ENCODE data around the gene SLC5A12.

DNA sequence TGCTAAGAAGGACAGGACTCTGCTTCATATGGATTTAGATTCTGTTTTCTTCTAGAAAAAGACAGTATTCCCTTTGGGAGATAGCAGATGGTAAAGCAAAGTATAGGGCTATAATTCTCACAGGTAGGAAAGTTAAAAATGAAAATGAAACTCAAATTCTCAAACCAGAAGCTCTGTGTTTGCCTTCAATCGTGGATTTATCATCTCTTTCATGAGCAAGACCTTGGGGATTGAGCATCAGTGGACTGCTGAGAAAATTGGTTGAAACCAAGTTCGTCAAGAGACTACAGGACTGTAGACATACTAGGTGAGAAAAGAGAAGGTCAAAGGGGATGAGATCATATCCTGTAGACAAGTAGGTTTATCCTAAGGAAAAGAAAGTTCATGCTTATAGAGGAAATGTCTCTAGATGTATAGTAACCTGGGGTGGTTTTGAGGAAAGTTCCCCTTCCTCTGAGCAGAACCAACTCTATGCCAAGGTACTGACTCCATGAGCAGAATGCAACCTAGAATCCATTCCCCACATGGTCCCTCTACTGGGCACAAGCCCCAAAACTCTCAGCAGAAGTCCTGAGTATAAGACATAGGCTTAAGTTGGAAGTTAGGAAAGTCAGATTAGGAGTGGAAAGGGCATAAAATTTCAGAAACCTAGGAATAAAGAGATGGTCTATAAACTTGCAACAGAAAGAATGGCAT is 46.5 kb downstream of the SLC5A12 start:
- no peak for TF ChIP-seq POLR2A (IDR thresholded peaks at IDR 0.05; ENCODE audit: extremely low read depth, insufficient read length)
- TF ChIP-seq, protein P1, sequence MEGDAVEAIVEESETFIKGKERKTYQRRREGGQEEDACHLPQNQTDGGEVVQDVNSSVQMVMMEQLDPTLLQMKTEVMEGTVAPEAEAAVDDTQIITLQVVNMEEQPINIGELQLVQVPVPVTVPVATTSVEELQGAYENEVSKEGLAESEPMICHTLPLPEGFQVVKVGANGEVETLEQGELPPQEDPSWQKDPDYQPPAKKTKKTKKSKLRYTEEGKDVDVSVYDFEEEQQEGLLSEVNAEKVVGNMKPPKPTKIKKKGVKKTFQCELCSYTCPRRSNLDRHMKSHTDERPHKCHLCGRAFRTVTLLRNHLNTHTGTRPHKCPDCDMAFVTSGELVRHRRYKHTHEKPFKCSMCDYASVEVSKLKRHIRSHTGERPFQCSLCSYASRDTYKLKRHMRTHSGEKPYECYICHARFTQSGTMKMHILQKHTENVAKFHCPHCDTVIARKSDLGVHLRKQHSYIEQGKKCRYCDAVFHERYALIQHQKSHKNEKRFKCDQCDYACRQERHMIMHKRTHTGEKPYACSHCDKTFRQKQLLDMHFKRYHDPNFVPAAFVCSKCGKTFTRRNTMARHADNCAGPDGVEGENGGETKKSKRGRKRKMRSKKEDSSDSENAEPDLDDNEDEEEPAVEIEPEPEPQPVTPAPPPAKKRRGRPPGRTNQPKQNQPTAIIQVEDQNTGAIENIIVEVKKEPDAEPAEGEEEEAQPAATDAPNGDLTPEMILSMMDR (IDR thresholded peaks at IDR 0.05; ENCODE audit: low read depth, low read length): no peak

Data from NB4 (cell line).